Activated CD8-positive, alpha-beta memory T cell treated with anti-CD3 and anti-CD28 coated beads for 36 hours (primary cell): ENCODE measurements around the gene TNIK. TPM values are rescaled to one million over a fixed set of nuclear protein-coding genes. Genes with fewer than 3 reads are reported as not detected.

Experiments
- CTCF ChIA-PET: fragments of 350-600 bp; sonication (Branson Sonifier 250); formaldehyde crosslinking; loops from one replicate; lab custom pipeline; 2021; ENCODE audit warnings: antibody characterized with exemption; lab: Charles Lee
- POLR2A ChIA-PET: fragments of 350-600 bp; sonication (Branson Sonifier 250); formaldehyde crosslinking; loops from one replicate; lab custom pipeline; 2021; ENCODE audit warnings: antibody characterized with exemption; lab: Charles Lee
- total RNA-seq, 2 experiments: library from RNA; stranded (reverse); gene quantifications; one replicate each; pipeline ENCODE4 v1.2.3, GENCODE V29; 2021

TNIK gene
- total RNA-seq, 2 experiments from 2014 or later, result 15.4 to 17.8 TPM

DNA sequence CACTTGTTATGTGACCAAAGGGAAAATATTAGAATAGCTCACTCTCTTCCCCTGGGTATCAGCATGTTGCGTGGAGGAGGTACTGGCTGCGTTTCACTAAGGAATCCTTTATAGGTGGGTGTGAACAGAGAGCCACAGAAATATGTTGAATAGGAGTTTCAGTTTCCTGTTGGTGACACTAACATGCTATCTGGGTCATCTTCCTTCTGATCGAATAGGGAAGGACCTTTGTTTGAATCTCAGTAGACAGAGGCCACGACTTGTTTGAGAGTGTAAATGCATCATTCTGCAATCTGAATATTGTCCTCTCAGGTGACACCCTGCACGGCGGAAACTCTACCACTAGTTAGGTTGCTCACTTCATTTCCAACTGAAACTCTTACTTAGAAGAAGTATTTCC lies 275.8 kb downstream of the TNIK start:
- ChIA-PET CTCF (interaction anchor here (1.0 kb wide), 1 partner anchor 13 kb away, joined by 3 read pairs; no protein-coding TSS in a partner anchor), POLR2A (no interaction called here)

DNA sequence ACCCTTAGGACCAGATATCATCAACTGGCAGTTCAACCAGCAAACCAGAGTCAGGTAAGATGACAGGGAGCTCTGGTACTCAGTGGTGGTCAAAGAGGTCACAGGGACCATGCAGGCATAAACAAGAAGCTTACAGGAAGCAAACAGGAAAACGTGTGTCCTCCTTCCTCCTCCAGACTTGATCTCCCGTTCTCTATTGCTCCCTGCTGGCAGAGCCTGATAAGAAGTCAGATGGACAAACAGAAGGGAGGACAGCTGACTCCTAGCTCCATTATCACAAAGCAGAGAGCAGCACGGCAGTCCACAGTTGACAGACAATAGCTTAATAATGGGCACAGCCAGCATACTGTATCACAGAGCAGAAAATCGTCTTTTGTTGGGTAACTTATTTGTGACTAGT lies 277.2 kb downstream of the TNIK start:
- ChIA-PET POLR2A (no interaction called here), CTCF (interaction anchor here (0.6 kb wide), 1 partner anchor 8 kb away, joined by 3 read pairs; no protein-coding TSS in a partner anchor)

DNA sequence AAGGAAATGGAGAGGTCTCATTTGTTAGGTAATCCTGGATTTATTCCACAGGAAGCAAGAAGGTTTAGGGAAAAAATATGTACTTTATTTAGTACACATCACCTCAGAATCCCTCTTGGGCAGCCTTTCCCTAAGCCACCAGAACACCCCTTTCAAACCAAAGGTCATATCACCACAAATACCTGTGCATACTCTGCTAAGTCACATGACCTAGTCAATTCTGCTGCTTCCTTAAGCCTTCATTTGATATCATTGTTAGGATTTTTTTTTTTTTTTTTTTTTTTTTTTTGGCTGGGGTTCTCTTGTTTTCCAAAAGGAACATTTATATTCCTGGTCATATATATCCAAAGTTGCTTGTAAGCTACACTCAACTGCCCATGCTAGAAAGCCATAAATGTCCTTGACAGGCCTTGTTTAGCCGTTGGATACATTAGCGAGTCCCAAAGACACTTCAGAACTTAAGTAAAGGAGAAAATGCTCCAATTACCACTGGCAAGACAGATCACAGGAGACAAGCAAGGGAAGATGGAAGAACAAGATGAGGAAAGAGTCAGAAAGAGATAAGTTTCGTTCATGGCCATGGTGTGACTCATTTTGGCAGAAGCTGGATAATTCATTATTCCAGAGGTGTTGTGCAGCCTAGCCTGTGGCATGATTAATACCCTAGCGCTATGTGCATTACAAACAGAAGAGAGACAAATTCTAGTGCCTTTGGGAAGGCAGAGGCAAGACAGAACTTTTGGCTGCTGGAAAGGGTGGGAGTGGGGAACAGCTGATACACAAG lies 278.1 kb downstream of the TNIK start:
- CTCF ChIA-PET, result interaction anchor here (0.7 to 0.8 kb wide), 2 partner anchors 311 to 567 kb away, joined by 3 to 6 read pairs; no protein-coding TSS in a partner anchor
- POLR2A ChIA-PET, result no interaction called here

DNA sequence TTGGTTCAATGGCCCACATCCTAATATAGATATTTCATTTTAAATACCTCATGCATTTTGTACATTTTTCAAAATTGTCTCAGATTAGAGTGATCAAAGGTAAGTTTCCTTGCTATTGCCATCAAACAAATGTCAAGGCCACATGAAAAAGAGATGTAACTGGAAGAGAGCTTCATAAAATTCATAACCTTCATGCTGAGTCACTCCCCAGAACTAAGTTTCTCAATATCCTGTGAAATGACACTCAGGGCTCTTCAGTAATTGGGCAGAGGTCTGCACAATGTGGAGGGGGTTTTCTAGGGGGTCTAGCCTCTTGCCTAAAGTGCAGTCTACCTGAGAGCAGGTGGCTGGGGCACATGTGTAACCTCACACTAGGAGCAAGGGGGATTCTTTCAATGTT lies 281.5 kb downstream of the TNIK start:
- POLR2A ChIA-PET, result interaction anchor here (0.6 kb wide), 1 partner anchor 1414 kb away, joined by 3 read pairs; the partner anchor contains the start of gene TERC
- CTCF ChIA-PET, result no interaction called here

DNA sequence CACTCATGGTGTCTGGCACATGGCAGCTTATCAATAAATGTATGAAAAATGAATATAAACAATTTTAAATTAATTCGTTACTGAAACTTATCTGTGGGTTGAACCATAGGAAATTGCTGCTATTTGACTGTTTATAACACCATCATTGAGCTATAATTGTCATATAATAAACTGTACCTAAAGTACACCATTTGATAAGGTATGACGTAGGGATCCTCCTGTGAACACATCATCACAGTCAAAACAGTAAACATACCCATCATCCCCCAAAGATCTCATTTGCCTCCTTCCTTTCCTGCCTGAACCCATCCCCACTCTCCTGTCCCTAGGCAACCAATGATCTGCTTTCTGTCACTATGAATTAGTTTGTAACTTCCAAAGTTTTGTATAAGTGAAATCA lies 282.7 kb downstream of the TNIK start:
- CTCF ChIA-PET, result no interaction called here
- POLR2A ChIA-PET, result no interaction called here

DNA sequence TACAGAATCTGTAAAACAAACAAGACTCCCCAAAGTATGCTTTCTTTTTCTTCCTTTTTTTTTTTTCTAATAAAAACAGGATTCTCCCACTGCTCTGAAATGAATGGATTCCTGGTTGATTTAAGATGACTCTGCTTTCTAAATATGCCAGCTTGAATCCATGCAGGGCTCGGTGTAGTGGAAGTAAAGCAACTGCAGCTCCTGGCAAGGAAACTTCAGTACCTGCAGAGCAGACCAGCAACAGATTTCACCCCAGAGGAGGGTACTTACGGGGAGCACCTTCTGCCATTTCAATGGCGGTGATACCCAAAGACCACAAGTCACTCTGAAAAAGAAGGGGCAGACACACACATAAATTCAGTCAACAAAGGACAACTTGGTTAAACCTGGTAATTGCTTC lies 283.1 kb downstream of the TNIK start:
- ChIA-PET CTCF (no interaction called here), POLR2A (no interaction called here)

DNA sequence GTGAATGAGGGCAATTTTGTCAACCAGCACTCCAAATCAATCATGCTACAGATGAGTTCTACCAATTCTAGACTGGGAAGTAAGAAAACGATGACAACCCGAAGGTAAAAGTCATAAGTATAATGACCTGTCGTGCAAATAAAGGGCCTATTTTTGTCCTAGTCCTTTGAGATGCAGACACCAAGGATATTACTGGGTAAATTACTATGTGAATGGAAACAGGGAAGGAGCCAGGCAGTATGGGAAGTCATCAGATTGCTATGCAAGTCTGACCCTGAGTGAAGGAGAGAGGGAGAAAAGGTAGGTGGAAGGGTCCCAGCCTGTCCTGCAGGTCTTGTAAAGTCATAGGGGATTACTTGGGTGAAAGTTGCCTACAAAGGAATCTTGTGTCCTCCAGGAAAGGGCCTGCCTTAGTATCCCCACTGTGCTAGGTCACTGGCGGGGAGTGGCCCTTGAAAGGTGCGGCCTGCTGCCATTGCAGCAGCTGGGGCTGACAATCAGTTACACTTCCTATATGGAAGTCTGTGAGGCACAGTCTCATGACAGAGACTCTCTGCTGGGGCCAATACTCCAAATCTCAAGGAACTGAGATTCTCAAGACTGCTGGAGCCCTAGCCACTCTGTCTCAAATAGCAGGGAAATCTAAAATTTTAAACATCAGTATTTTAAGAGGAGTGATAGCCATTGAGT lies 283.8 kb downstream of the TNIK start:
- ChIA-PET POLR2A (no interaction called here), CTCF (no interaction called here)

DNA sequence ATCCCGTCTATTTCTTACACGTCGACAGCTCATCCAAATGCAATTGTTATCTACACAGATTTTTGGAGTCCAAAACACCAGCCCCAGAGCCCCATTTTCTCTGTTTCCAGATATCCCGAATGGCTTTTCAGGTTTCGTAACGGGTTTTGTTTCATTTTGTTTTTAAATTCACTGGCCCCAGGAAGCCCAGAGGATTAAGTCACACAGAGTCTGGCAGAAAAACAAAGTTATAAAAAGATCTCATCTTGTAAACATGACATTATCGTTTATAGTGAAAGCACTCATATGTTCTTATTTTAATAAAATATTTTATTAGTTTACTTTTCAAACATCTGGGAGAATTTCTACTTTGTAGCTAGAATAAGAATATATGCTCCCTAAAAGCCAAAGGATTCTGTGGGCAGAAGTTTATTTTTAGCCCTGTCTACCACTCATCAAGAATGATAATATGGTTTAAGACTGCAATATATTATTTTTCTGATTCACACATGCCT lies 284.4 kb downstream of the TNIK start:
- ChIA-PET CTCF (interaction anchor here (0.6 to 1.3 kb wide), 2 partner anchors 8 to 14 kb away, joined by 3 read pairs; no protein-coding TSS in a partner anchor), POLR2A (no interaction called here)

DNA sequence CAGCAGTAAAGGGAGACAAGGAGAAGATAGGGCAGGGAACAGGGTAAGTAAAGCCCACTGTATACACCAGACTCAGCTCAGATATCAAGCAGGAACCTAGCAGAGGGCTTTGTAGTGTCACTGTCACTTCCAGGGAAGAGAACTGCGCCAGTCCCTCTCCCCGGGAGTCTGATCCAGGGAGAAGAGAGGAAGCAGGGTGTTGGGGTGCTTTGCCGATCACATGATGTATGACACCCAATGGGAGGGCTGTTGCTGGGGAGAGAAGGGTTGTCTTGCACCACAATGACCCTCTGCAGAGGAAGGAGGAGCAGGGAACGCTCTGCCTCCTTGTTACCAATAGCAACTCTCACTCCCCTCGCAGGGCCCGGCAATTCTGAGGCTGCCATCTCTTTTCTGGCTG lies 286.5 kb downstream of the TNIK start:
- ChIA-PET CTCF (interaction anchor here (0.7 to 0.9 kb wide), 3 partner anchors 11 to 394 kb away, joined by 3 to 4 read pairs (median 3); no protein-coding TSS in a partner anchor), POLR2A (no interaction called here)

DNA sequence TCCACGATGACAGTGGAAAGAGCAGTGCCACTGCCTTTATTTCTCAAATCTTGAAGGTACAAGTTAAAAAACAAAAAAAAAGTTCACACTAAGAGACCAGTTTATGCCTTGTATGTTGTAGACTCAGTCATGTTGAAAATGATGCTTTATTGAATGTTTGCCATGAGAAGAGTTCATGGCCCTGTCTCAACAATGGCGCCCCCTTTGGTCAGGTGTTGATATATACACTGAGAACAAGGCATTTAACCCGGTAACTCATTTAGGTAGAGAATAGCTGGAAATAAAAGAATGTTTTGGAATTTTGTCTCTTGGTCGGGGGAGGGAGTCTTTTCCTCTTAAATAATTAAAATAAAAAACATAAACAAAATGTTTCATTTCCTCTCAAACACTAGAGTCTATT lies 288.1 kb downstream of the TNIK start:
- POLR2A ChIA-PET, result no interaction called here
- CTCF ChIA-PET, result no interaction called here

DNA sequence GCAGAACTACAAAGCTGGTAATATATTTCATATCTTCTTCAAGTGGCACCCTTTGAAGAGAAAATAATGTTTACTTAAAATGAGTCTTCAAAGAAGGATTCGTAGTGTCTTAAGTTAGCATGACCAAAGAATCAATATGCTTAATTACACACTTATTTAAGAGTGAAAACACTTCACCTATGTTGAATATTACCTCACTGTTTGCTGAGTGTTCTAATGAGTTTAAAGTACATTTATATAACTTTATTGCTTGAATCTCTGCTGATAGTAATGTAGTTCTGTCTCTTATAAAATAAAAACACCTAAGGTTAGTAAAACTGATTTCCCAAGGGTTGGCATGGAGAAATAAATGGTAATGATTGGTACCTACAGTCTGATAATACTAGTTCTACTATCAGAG lies 290.3 kb downstream of the TNIK start:
- POLR2A ChIA-PET, result no interaction called here
- CTCF ChIA-PET, result no interaction called here

DNA sequence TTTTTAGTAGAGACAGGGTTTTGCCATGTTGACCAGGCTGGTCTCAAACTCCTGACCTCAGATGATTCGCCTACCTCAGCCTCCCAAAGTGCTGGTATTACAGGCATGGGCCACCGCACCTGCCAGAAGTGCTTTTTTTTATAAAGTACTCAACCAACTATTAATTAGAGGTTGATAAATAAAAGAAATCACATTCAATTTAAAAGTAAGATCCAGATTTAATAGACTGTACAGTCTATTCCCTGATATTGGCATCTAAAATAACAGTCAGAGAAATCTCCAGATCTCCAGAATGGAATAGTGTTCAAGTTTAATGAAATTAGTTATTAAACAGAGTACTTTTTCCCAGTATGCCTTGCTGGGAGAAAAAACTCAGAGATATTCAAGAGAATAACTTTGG lies 290.8 kb downstream of the TNIK start:
- CTCF ChIA-PET, result no interaction called here
- POLR2A ChIA-PET, result no interaction called here

DNA sequence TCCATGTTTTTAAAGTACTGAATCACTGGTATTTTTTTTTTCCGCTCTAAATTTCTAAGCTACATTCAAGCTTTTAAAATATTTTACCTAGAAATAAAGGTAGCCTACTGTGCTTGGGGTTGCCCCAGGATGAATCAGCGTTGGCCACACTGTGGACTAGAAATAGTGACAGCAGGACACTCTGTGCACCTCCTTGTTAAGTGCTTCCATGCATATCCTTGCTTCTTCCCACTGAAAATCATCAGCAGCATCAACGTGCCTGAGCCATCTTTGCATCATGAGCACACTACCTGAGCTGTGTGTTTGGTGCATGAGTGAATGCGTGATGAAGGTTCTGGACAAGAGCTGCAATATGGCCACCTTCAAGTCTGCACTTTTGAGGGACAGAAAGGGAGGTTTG lies 291.7 kb downstream of the TNIK start:
- CTCF ChIA-PET, result interaction anchor here (0.6 kb wide), 1 partner anchor 277 kb away, joined by 3 read pairs; no protein-coding TSS in a partner anchor

DNA sequence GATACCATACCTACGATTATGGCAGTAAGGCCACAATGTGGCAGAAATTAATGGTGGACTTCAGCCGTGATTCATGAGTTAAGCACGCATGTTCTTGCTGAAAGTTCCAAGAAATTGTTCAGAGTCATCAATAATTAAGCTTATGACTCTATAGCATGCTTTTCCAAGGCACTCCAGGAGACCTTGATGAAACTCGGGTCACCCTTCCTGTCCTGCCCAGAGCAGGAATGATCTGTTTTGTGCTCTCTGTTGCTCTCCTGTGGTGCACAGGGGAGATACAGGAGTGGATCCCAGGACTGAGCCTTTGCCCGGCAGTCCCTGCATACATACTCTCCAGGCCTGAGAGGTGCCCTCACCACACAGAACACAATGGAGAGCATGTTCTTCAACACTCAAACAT lies 292.1 kb downstream of the TNIK start:
- POLR2A ChIA-PET, result interaction anchor here (0.5 kb wide), 1 partner anchor 295 kb away, joined by 4 read pairs; no protein-coding TSS in a partner anchor
- CTCF ChIA-PET, result interaction anchor here (0.6 kb wide), 1 partner anchor 277 kb away, joined by 3 read pairs; no protein-coding TSS in a partner anchor

More for the DNA sequence above, 291.7 kb downstream of the TNIK start:
- POLR2A ChIA-PET, result no interaction called here

DNA sequence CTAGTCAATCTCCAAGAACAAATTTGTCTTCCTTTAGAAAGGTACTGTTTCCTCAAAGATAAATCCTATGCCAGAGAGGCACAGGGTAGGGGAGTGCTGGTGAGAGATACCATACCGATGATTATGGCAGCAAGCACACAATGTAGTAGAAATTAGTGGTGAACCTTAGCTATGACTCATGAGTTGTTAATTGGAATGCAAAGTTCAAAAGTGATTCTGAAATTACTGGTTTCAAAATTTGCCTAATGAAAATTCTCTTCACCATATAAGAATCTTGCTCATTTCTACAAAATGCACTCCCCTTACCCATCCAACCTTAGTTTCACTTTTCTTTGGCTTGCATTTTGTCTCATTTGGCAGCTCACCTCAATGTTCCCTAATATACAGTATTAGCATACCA lies 294.2 kb downstream of the TNIK start:
- POLR2A ChIA-PET, result no interaction called here
- CTCF ChIA-PET, result interaction anchor here (0.6 to 1.9 kb wide), 6 partner anchors 87 to 400 kb away, joined by 3 to 7 read pairs (median 3); no protein-coding TSS in a partner anchor

DNA sequence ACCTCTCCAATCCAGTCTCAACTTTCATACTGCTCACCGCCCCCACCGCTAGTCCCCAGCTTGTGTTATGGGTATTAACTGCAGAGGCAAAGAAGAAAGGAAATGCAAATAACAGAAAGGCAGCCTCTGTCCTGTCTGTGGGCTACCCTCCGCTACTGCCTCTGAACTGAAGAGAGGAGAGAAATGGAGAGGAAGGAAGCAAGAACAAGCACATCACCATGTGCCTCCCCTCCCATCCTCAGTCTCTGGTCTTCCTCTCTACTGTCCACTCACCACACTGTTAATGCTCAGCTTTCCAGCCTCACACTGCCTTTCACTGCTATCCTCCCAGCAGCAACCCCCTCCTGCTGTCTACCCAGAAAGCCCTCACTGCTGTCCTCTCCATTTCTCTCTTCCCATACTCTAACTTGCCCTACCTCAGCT lies 294.7 kb downstream of the TNIK start:
- CTCF ChIA-PET, result interaction anchor here (1.1 to 1.9 kb wide), 4 partner anchors 88 to 400 kb away, joined by 3 to 7 read pairs (median 3); no protein-coding TSS in a partner anchor
- POLR2A ChIA-PET, result no interaction called here

DNA sequence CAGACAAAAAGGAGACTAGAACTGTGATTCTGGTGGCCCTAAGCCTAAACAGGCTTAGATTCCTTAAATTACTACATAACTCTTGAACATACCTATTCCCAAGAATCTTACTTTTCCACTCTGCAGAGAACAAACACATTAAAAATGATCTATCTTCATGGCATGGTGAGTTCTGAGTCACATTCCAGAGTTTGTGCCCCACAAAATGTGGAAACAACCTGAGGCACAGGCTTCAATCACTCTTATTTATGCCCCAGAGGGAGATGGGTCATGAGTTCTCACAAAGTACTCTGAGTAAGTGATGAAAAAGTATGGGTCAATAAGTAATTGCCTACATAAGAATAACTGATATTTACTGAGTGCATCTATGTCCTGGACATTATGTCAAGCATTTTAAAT lies 296.1 kb downstream of the TNIK start:
- CTCF ChIA-PET, result no interaction called here
- POLR2A ChIA-PET, result no interaction called here

DNA sequence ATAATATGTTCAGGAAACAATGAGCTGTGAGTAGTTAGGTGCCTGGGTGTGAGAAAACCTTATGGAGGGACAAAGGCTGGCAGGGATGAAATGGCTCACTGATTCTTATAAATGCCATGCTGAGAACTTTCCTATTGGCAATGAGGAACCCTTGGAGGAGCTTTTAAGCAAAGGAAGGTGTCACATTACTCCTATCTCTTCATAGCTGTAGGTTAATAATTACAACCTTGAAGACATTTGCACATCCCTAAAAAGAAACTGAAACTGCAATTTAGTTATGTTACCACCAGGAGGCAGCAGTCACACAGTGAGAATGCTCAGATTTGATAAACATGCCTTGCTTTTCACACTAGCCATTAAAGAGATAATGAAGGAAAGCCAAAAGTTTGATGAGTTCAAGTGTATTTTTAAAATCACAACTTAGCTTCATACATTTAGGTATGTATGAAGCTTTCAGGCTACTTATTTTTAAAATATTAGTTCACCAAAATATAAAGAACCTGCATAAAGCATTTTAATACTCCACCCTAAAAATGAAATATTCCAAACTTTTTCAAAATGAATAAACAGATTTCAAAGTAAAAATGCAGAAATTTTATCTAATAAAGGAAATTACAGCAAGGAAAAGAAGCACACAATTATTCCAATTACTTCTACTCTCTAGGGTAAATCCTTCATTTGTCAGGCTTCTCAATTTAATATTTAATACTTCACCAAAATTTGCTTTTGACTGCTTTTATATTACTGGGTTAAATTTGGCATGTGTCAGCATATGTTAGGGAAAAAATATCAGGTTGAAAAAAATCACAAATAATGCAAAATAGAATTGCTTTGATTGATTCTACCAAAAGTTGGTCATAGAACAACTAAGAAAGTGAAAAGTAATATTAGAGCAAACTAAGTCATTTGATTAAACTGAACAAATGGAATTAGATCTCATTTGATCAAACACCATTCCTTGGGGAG lies 296.8 kb downstream of the TNIK start:
- ChIA-PET POLR2A (no interaction called here), CTCF (interaction anchor here (0.8 to 1.8 kb wide), 5 partner anchors 10 to 403 kb away, joined by 3 to 6 read pairs (median 4); no protein-coding TSS in a partner anchor)

DNA sequence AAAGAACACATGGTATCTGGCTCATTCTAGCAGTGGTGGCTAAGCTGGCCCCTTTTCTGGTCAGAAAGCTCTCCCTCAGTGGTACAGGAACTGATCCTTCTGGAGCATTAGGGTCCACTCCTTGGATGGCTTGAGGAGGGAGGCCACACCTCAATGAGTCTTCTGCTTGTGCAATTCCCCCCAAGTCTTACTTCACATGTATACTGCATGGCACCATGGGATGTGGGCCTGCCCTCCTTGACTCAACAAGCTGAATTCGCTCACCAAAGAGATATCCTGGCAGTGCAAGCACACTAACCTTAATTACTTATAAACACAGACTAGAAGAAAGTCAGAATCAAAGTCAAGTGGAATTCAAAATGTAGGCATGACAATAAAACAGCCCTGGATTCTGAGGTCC lies 299.9 kb downstream of the TNIK start:
- POLR2A ChIA-PET, result no interaction called here

More for the DNA sequence above, 299.9 kb downstream of the TNIK start:
- CTCF ChIA-PET, result no interaction called here
